Daoy (cell line): Measurements from ENCODE around the gene STXBP5L. TPM values are rescaled to one million over a fixed set of nuclear protein-coding genes. Genes with fewer than 3 reads are reported as not detected.
"Not testable (repeated sequence)": the region's sequence is repeated elsewhere in the genome, so short reads cannot be mapped to it uniquely, and the experiment has no call there.

Source experiments
- DNase-seq: peaks from one replicate; pipeline ENCODE4 v3.0.0-alpha.2; 2015; ENCODE audit warnings: low read depth
- total RNA-seq: library from RNA; depleted of rRNA; stranded (reverse); fragments of >200 nt; shearing (Covaris generic); gene quantifications from 2 replicates; pipeline ENCODE4 v1.2.3, GENCODE V29; 2014; rRNA removed

Gene STXBP5L
- total RNA-seq, 1 experiment from 2014 or later, result 0.17 TPM

DNA sequence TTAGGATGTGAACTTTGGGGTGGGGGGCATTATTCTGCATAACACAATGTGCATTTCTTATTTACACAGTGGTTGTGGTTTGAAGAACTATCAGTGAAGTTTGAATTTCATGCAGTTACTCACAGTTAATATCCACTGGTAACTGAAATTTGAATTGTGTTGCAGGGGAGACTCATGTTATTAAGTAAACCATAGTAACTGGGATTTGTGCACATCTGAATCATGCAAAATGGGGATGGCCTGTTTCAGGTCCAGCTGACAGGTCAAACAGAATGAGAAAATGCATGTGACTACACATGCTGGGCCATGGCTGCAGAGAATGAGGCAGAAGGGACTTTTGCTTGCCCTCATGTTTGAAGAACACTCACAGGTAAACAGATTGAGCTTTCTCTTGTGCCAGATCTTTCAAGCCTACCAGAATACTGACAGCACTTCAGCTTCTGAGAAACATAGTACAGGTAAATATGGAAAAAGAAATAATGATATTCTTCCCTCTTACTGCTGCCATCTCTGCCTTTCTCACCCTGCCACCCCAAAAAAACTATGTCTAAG, 522.7 kb downstream of the STXBP5L start:
- no peak for DNase-seq

DNA sequence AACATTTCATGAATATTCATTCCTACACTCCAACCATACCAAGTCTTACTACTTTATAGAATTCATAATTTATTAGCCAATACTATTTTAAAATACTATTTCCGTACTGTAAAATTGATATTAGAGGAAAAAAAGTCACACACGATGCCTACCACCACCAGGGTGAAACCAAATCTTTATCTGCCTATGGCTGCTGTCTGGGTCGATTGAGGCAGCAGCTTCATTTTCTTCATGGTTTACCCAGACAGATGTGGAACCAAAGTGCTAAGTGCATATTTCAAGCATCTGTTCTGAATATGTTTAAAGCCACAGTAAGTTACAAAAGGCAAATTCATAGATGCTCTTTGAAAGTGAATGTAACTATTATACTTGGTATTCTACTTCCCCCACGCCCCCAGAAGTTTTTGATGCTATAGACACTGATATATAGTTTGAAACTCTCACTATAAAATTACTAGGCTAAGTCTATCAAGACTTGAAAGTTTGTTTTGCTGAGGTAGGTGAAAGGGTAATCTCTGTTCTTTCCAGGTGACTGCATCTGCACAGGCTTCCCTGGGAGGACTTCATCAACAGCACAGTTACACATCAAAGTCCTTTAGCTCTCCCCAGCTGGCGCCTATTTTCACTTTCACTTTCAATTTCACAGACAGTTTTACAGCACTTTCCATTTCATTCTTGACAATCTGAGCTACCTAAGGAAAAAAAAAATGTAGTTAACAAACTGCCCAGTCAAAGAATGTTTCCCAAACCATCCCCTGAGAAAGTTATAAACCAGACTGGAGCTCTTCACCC, 523.9 kb downstream of the STXBP5L start:
- DNase-seq, result peak; percentile 60

DNA sequence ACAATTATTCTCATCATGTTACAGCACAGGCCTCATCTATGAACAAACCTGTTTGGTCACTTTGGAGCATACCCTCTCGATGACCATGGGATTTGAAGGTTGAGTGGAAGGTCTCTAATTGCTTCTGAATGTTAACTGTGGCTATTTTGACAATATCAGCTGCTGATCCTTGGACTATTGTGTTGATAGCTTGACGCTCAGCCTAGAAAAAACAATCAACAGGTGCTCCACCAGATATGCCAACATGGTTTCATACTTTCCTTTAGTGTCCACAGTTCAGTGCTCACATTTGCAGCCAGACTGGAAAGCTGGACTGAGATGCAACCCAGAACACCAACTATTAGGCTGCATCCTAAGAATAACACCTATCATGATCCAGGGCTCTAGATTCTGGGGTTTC, 528.1 kb downstream of the STXBP5L start:
- no peak for DNase-seq

DNA sequence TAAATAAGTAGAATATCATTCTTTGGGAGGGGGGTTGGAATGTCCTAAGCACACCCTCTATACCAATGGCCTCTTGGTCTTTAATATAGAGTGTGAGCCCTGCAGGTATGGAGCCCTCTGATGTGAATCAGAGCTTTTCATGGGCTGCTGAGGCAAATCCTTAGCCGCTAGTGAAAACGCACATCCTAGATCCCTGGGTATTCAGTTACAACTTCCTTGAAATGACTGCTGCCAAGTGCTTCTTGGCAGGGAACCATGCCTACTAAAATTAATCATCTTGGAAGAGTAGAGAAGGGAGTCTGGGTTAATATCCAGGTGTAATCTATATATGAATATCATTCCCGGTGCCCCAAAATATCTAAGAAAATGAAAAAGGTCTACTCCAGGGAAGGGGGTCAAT, 528.6 kb downstream of the STXBP5L start:
- DNase-seq, result no peak

- no peak for DNase-seq
These were observed 535.5 kb downstream of the STXBP5L start for GRCh38 chr3:121443456-121443855.

GRCh38 chr3:121451752-121452151, 543.7 kb downstream of the STXBP5L start:
- not testable (repeated sequence) for DNase-seq

DNA sequence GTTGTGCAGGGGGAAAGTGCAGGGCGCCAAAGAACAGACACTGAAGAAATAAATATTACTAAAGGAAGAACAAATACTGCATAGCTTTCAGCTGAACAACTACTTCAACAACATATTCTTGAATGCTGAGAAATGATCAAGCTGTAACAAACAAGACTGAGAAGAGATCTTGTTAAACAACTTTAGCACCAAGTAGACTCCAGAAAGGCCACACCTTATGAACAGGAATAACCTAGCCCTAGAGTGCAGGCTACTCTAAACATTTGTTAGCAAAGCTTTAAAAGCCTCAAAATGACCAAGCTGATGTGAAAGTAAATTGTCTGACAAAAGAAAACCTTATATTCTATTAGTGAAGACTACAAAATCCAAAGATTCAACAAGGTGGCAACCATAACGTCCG, 554.6 kb downstream of the STXBP5L start:
- no peak for DNase-seq

GRCh38 chr3:121463745-121464144, 555.7 kb downstream of the STXBP5L start:
- no peak for DNase-seq

DNA sequence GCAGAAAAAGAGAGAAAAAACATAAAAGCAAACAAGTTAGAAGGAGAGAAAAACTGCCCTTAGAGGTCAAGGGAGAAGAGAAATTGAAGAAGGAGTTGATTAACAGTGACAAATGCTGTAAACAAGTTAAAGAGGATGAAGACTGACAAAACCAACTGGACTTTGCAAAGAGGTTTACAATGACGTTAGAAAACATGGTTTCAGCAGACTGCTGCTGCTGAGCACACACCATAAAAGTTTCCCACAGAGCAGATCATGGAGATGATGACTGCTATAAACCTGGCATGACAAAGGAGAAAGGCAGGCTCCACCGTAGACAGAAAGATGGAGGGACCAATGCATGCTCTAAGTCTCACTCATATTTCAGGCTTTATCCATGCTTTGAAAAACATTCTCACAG, 559.1 kb downstream of the STXBP5L start:
- no peak for DNase-seq

DNA sequence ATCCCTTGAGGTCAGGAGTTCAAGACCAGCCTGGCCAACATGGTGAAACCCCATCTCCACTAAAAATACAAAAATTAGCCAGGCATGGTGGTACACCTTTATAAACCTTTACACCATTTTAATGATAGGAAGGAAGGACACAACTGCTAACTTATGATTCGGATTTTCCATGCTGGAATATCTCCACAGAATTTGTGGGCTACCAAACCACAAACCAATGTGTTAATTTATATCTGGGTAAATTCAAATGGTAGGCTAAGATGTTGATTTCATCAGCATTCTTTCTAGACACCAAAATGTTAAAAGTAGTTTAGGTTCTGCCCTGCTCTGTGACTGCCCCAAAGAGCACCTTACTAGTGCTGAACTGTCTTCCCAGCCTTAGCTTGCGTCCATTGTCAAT, 565.0 kb downstream of the STXBP5L start:
- no peak for DNase-seq

Other genes with a start within 250 kb of the STXBP5L start
- gene HGD, start 226.0 kb upstream of the STXBP5L start, total RNA-seq, result not detected in 2 replicates
- gene RABL3, start 165.7 kb upstream of the STXBP5L start, total RNA-seq, result 26.5 and 33.8 TPM in 2 replicates
- gene GTF2E1, start 165.5 kb upstream of the STXBP5L start, total RNA-seq, result 22.2 and 23.4 TPM in 2 replicates